ENCODE data around the gene PRCC. TPM values are rescaled to one million over a fixed set of nuclear protein-coding genes. Genes with fewer than 3 reads are reported as not detected.

The PRCC gene
- total and polyA plus RNA-seq, 10 donors = 39.1 to 64.6 (median 55.7) TPM

DNA sequence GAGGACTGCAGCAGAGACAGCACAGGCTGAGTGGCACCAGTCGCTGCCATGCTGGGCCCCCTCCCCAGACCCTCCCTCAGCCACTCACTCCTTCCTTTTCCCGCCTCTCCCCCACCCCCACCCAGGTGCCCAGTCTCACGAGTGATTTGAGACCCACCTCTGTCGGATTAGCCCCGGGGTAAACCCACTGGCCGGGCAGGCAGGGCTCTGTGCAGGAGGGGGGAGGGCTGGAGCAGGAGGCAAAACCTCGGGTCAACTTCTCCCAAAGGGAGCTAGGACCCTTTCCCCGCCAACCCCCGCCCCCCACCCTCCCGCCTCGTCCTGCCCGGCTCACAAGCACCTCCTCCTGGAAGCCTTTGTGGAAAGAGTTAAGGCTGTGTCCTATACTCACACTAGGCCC lies 23.0 kb upstream of the PRCC start:
- no peak for DNase-seq
- intact Hi-C loops (cut with DNase I; ENCODE audit: low total_unique reads) = no loop called here
- H3K9me3 ChIP-seq = no peaks in the 10 kb centered on the region
- no peak for TF ChIP-seq POLR2AphosphoS5 (IDR thresholded peaks at IDR 0.05)
- TF ChIP-seq, protein P1, sequence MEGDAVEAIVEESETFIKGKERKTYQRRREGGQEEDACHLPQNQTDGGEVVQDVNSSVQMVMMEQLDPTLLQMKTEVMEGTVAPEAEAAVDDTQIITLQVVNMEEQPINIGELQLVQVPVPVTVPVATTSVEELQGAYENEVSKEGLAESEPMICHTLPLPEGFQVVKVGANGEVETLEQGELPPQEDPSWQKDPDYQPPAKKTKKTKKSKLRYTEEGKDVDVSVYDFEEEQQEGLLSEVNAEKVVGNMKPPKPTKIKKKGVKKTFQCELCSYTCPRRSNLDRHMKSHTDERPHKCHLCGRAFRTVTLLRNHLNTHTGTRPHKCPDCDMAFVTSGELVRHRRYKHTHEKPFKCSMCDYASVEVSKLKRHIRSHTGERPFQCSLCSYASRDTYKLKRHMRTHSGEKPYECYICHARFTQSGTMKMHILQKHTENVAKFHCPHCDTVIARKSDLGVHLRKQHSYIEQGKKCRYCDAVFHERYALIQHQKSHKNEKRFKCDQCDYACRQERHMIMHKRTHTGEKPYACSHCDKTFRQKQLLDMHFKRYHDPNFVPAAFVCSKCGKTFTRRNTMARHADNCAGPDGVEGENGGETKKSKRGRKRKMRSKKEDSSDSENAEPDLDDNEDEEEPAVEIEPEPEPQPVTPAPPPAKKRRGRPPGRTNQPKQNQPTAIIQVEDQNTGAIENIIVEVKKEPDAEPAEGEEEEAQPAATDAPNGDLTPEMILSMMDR (IDR thresholded peaks at IDR 0.05 in 8 of 11, conservative IDR thresholded peaks at IDR 0.05 in 3 of 11) = no peak
- TF ChIP-seq POLR2A (IDR thresholded peaks at IDR 0.05) = no peak
- 74 to 87% (median 76%) methylated on average over 7 to 12 of the region's 12 CpGs for WGBS, 5 donors
- peaks cover 0 to 42% (median 30%) of the 10 kb centered on the region in 6 donors for H3K36me3 ChIP-seq
- H3K4me1 ChIP-seq = peaks cover 40 to 97% (median 67%) of the 10 kb centered on the region in 6 donors
- peak overlapping the region in 3 of 8 donors; percentile 95 to 97 (median 96) for H3K27ac ChIP-seq
- H3K27me3 ChIP-seq (replicated peaks in 1 of 7) = no peaks in the 10 kb centered on the region
- H3K4me3 ChIP-seq = no peak overlapping the region

DNA sequence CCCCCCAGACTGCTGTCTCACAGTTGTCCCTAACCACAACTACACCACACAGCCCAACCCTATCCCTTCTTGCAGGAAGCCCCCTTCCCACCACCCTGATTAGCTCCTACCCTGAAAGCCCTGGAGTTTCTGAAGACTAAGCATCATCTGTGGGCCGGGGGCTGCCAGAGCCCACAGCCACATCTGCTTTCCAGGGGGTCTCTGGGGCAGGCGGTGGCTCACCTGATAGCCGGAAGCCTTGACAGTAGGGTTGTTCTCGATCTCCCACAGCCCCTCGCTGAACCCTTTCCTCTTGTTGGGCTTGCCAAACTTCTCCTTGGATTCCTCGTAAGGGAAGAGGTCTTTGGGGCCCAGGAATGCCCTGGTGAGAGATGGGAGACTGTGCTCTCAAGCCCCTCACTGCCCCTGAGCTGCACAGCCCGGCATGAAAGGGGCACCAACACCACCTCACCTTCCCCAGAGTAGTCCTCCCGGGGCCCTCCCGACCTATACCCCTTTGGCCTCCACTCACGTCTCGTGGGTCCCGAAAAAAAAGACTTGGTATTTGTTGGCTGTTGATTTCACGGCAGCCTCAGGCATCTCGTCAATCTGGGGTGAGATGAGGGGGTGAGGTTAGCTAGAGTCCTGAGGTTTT lies 22.4 kb upstream of the PRCC start:
- no peak for TF ChIP-seq POLR2A (IDR thresholded peaks at IDR 0.05)
- TF ChIP-seq, protein P1 (IDR thresholded peaks at IDR 0.05 in 8 of 11, conservative IDR thresholded peaks at IDR 0.05 in 3 of 11) = no peak
- TF ChIP-seq POLR2AphosphoS5 (IDR thresholded peaks at IDR 0.05) = no peak
- 72 to 85% (median 75%) methylated on average over 14 of the region's 14 CpGs for WGBS, 5 donors
- Histone ChIP-seq H3K27me3 (replicated peaks in 1 of 7) (no peaks in the 10 kb centered on the region), H3K9me3 (no peaks in the 10 kb centered on the region), H3K36me3 (peaks cover 0 to 42% (median 30%) of the 10 kb centered on the region in 6 donors), H3K4me1 (peaks cover 44 to 97% (median 68%) of the 10 kb centered on the region in 6 donors), H3K27ac (peak overlapping the region in 6 of 8 donors; percentile 4 to 97 (median 95)), H3K4me3 (no peak overlapping the region)
- DNase-seq = no peak
- intact Hi-C loops (cut with DNase I; ENCODE audit: low total_unique reads) = no loop called here

DNA sequence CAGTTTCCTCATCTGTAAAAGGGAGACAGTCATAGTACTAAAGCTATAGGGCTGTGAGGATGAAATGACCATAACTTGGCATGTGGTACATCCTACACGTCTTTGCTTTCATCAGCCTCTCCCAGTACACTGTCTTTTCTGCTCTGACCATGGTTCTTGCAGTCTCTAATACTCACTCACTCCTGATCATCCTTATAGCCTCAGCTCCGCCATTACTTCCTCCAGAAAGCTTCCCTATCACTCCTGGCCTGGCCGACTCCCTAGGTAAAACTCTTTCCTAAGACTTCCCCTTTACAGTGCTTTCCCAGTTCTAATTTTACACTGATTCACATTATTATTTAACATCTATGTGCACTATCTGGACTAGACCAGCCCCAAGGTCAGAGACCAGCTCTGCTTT lies 21.5 kb upstream of the PRCC start:
- intact Hi-C loops (cut with DNase I; ENCODE audit: low total_unique reads) = no loop called here
- Histone ChIP-seq H3K36me3 (peaks cover 0 to 42% (median 30%) of the 10 kb centered on the region in 6 donors), H3K27me3 (replicated peaks in 1 of 7) (no peaks in the 10 kb centered on the region), H3K4me1 (peaks cover 45 to 96% (median 66%) of the 10 kb centered on the region in 6 donors), H3K27ac (peak overlapping the region in 7 of 8 donors; percentile 94 to 97 (median 95)), H3K4me3 (peak overlapping the region in 2 of 8 donors; percentile 96 to 99), H3K9me3 (no peaks in the 10 kb centered on the region)
- no peak for DNase-seq
- TF ChIP-seq POLR2AphosphoS5 (IDR thresholded peaks at IDR 0.05) (no peak), POLR2A (IDR thresholded peaks at IDR 0.05) (no peak)
- TF ChIP-seq, protein P1 (IDR thresholded peaks at IDR 0.05 in 8 of 11, conservative IDR thresholded peaks at IDR 0.05 in 3 of 11) = no peak
- WGBS, 5 donors = 31 to 86% (median 55%) methylated on average over 3 of the region's 3 CpGs

DNA sequence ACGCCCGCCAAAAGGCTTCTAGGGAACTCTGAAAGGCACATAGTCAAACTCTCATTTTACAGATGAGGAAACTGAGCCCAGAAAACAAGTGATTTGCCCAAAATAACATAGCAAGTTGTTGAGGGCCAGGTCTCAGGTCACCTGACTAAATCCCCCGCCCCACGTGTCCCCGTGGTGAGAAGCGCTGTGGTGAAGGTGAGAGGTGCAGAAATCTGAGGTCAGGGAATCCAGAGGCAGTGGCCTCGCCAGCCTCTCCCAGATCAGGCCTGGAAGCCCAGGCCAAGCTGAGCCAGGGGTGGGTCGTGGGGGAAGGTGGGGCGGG lies 21.0 kb upstream of the PRCC start:
- 50 to 69% (median 58%) methylated on average over 8 to 9 of the region's 9 CpGs for WGBS, 5 donors
- DNase-seq = no peak
- intact Hi-C loops (cut with DNase I; ENCODE audit: low total_unique reads) = no loop called here
- Histone ChIP-seq H3K4me1 (peaks cover 45 to 93% (median 64%) of the 10 kb centered on the region in 6 donors), H3K4me3 (peak overlapping the region; percentile 28 to 99 (median 40)), H3K27ac (peak overlapping the region; percentile 77 to 97 (median 94)), H3K36me3 (peaks cover 0 to 42% (median 30%) of the 10 kb centered on the region in 6 donors), H3K9me3 (no peaks in the 10 kb centered on the region), H3K27me3 (replicated peaks in 1 of 7) (no peaks in the 10 kb centered on the region)
- TF ChIP-seq POLR2AphosphoS5 (IDR thresholded peaks at IDR 0.05) (no peak), POLR2A (IDR thresholded peaks at IDR 0.05) (no peak)
- TF ChIP-seq, protein P1 (IDR thresholded peaks at IDR 0.05 in 8 of 11, conservative IDR thresholded peaks at IDR 0.05 in 3 of 11) = no peak

All from spleen (tissue), 11 donors.